ENCODE results near the gene SUN1. TPM values are rescaled to one million over a fixed set of nuclear protein-coding genes. Genes with fewer than 3 reads are reported as not detected.
A peak's percentile ranks its signal among the peaks of the same experiment; 100 is the strongest.
"Not testable (repeated sequence)": the region's sequence is repeated elsewhere in the genome, so short reads cannot be mapped to it uniquely, and the experiment has no call there.

SUN1 gene
- total RNA-seq, 1 donor from 2014 or later: 111 TPM

DNA sequence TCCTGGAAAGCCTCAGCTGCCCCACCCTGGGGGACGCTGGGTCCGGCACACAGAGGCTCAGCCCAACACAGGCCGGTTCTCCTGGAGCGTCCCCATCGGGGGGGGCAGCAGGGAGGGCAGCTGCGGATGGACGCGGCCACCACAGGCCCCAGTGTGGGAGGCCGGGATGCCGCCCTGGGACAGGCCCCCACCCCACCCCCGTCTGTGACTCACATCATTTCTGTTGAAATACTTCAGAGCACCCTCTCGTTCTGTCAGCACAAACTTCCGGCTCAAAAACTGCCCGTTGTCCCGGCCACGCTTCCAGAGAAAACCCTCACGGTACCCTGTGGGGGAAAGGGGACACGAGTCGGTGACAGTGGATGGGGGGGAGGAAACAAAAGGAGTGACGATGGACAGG, 72.6 kb downstream of the SUN1 start:
- H3K27me3 ChIP-seq (ENCODE audit: low read depth): no peaks in the 10 kb centered on the region
- H3K36me3 ChIP-seq: peaks cover 8% of the 10 kb centered on the region
- DNase-seq: no peak
- no peak for TF ChIP-seq CTCF (IDR thresholded peaks at IDR 0.05)
- no peak overlapping the region for H3K27ac ChIP-seq
- no peak for ATAC-seq
- peaks cover 6% of the 10 kb centered on the region for H3K4me1 ChIP-seq
- intact Hi-C loops (cut with DNase I): no loop called here
- H3K9me3 ChIP-seq: no peaks in the 10 kb centered on the region
- no peak overlapping the region for H3K4me3 ChIP-seq

DNA sequence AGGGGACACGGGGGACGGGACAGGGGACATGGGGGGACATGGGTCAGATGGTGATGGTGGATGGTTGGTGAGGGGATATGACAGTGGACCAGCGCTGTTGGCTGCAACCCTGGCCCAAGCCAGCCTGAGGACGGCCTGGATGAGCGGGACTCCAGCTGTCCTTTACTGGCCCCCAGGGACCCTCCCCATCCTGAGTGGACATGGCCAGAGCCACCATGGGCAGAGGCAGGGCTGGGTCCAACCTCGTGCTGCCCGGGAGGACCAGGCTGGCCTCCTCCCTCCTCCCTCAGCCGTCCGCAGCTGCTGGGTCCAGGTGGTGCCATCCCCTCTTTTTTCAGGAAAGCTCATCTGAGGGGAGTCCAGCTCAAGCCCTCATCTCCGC, 74.5 kb downstream of the SUN1 start:
- H3K4me1 ChIP-seq: no peaks in the 10 kb centered on the region
- H3K4me3 ChIP-seq: no peak overlapping the region
- ATAC-seq (no peak), DNase-seq (no peak)
- H3K9me3 ChIP-seq: no peaks in the 10 kb centered on the region
- H3K27me3 ChIP-seq (ENCODE audit: low read depth): no peaks in the 10 kb centered on the region
- intact Hi-C loops (cut with DNase I): no loop called here
- no peak for TF ChIP-seq CTCF (IDR thresholded peaks at IDR 0.05)
- H3K36me3 ChIP-seq: peaks cover 8% of the 10 kb centered on the region
- no peak overlapping the region for H3K27ac ChIP-seq

- Histone ChIP-seq H3K27ac (no peak overlapping the region), H3K4me3 (no peak overlapping the region), H3K9me3 (no peaks in the 10 kb centered on the region), H3K4me1 (no peaks in the 10 kb centered on the region), H3K27me3 (ENCODE audit: low read depth) (no peaks in the 10 kb centered on the region), H3K36me3 (peaks cover 8% of the 10 kb centered on the region)
- TF ChIP-seq CTCF (IDR thresholded peaks at IDR 0.05): no peak
- ATAC-seq (peak in 1 of 2 donors; percentile 4), DNase-seq (no peak)
- intact Hi-C loops (cut with DNase I): no loop called here
These were observed 75.1 kb downstream of the SUN1 start for GRCh38 chr7:907158-907980.

DNA sequence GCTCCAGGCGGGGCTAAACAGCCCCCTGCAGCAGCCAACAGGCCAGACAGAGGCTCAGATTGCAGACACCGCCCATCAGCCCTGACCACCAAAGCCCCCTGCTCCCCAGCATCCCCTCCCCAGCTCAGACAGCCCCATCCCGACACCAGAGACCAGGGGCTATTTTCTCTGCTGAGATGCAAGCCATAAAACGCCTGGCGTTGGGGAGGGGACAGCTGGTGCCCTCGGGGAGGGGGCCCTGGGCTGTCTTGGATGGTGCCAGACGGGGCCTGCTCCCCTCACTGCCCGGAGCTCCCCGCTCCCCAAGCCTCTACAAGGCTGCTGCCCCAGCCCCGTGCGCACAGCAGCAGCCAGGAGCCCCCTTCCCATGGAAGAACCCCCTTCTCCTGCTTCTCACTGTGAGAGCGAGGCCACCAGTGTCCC, 75.9 kb downstream of the SUN1 start:
- no peaks in the 10 kb centered on the region for H3K4me1 ChIP-seq
- intact Hi-C loops (cut with DNase I): no loop called here
- no peak for DNase-seq
- H3K36me3 ChIP-seq: peaks cover 8% of the 10 kb centered on the region
- H3K9me3 ChIP-seq: no peaks in the 10 kb centered on the region
- TF ChIP-seq CTCF (IDR thresholded peaks at IDR 0.05): no peak
- no peaks in the 10 kb centered on the region for H3K27me3 ChIP-seq (ENCODE audit: low read depth)
- no peak overlapping the region for H3K4me3 ChIP-seq
- no peak for ATAC-seq
- no peak overlapping the region for H3K27ac ChIP-seq

DNA sequence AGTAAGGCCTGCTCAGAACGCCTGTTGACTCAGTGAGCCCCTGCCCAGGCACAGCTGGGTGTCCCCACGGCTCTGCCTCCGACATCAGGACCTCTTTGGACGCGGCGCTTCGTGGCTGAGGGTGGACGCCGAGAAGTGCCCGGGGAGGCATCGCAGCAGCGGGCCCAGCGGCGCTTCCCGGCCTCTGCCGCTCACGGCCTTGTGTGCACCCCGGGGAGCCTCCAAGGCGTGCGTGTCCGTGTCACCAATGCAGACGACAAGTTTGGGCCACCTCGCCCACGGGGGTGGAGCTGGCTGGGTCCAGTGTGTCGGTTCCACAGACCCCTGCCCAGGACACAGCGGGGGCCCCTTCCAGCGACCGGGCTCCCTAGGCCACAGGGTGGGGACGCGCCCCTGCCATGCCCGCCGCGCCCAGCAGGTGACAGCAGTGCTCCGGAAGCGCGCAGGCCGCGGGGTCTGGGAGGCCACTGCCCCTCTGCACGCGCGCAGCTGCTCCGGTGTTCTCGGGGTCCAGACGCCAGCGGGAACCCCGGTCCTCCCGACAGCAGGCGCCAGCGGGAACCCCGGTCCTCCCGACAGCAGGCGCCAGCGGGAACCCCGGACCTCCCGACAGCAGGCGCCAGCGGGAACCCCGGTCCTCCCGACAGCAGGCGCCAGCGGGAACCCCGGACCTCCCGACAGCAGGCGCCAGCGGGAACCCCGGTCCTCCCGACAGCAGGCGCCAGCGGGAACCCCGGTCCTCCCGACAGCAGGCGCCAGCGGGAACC, 76.5 kb downstream of the SUN1 start:
- H3K27ac ChIP-seq; H3K4me1 ChIP-seq; intact Hi-C loops (cut with DNase I); H3K27me3 ChIP-seq (ENCODE audit: low read depth); H3K9me3 ChIP-seq; H3K36me3 ChIP-seq: not testable (repeated sequence)
- ATAC-seq (peak; percentile 85 to 93), DNase-seq (peak; percentile 68)
- peak; percentile 74 for TF ChIP-seq CTCF (IDR thresholded peaks at IDR 0.05)
- H3K4me3 ChIP-seq: peak overlapping the region; percentile 45
